Activated naive CD4-positive, alpha-beta T cell treated with anti-CD3 and anti-CD28 coated beads for 36 hours (primary cell): ENCODE results near the gene ETF1. TPM values are rescaled to one million over a fixed set of nuclear protein-coding genes. Genes with fewer than 3 reads are reported as not detected.

Experiments used
- CTCF ChIA-PET: fragments of 350-600 bp; sonication (Branson Sonifier 250); formaldehyde crosslinking; loops from one replicate; lab custom pipeline; 2021; ENCODE audit warnings: antibody characterized with exemption; lab: Charles Lee
- DNase-seq: peaks from one replicate; pipeline ENCODE4 v3.0.0-alpha.2; 2020
- H3K27ac Mint-ChIP-seq: one replicate; pipeline ENCODE4 v1.8.0; 2021; ENCODE audit warnings: mild to moderate bottlenecking, mixed read lengths
- H3K27me3 Mint-ChIP-seq: one replicate; pipeline ENCODE4 v1.8.0; 2021; ENCODE audit warnings: low read depth, mixed read lengths
- H3K36me3 Mint-ChIP-seq: one replicate; pipeline ENCODE4 v1.8.0; 2021; ENCODE audit warnings: low read depth, mixed read lengths
- H3K4me1 Mint-ChIP-seq: one replicate; pipeline ENCODE4 v1.8.0; 2021; ENCODE audit warnings: low read depth, mixed read lengths
- H3K4me3 Mint-ChIP-seq: one replicate; pipeline ENCODE4 v1.8.0; 2021; ENCODE audit warnings: mild to moderate bottlenecking, moderate library complexity, mixed read lengths
- H3K9me3 Mint-ChIP-seq: one replicate; pipeline ENCODE4 v1.8.0; 2021; ENCODE audit warnings: mixed read lengths
- intact Hi-C: fragments of 100-400 bp; cut with micrococcal nuclease; formaldehyde crosslinking; loops from one replicate; pipeline ENCODE4 v1.15.1; 2023
- total RNA-seq, 2 experiments: library from RNA; stranded (reverse); gene quantifications; one replicate each; pipeline ENCODE4 v1.2.3, GENCODE V29; 2021

ETF1 gene
- total RNA-seq, 2 experiments from 2014 or later: 99.8 to 107 TPM

GRCh38 chr5:138574744-138575193 is 31.7 kb upstream of the ETF1 start:
- Mint-ChIP-seq H3K4me3 (peak overlapping the region; percentile 98), H3K9me3 (peaks cover 2% of the 10 kb centered on the region), H3K27ac (peak overlapping the region; percentile 99), H3K4me1 (peaks cover 45% of the 10 kb centered on the region), H3K27me3 (no peaks in the 10 kb centered on the region), H3K36me3 (peaks cover 49% of the 10 kb centered on the region)
- CTCF ChIA-PET: interaction anchor here (0.6 kb wide), 1 partner anchor 763 kb away, joined by 3 read pairs; no protein-coding TSS in a partner anchor
- intact Hi-C loops: loop anchor here (1.0 to 5.0 kb wide), 13 partner anchors 28 to 828 kb away; partner anchors contain the start of genes BRD8, CDC23, CTNNA1 and ETF1
- no peak for DNase-seq

DNA sequence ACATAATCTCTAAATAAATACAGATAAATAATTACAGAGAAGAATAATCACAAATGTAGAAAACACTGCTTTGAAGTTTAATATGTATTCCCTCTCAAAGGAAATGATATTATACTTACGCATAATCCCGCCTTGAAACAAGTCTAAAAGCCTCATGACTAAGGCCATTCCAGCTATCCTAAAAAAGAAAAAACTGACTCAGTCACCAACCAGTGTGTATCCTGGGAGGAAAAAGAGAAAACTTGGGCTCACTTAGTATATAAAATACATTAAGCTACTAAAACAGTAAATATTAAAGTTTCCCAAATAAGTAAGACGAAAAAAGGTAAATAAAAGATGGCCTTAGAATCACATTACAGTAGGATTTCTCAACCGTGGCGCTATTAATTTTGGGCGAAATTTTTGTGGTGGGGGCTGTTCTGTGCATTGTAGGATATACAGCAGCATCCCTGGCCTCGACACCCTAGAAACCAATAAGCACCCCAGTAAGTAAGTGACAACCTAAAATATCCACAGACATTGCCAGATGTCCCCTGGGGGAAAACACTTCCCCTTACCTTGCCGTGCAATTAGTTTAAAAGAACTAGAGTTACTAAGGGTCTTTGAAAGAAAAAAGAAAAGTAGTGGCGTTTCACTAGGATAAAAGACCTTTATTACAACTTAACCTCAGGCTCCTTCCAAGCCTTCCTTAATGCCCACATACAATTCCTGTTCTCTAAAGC is 31.1 kb upstream of the ETF1 start:
- DNase-seq: no peak

DNA sequence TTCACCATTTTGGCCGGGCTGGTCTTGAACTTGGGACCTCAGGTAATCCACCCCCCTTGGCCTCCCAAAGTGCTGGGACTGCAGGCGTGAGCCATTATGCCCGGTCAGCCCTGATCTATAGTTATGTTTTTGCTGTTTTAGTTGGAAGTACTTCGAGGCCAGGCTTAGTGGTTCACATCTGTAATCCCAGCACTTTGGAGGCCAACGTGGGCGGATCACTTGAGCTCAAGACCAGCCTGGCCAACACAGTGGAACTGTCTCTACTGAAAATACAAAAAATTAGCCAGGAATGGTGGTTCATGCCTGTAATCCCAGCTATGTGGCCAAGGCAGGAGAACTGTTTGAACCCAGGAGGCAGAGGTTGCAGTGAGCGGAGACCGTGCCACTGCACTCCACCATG is 30.2 kb upstream of the ETF1 start:
- H3K4me3 Mint-ChIP-seq: no peak overlapping the region
- peaks cover 59% of the 10 kb centered on the region for H3K4me1 Mint-ChIP-seq
- CTCF ChIA-PET: no interaction called here
- H3K27me3 Mint-ChIP-seq: no peaks in the 10 kb centered on the region
- peaks cover 2% of the 10 kb centered on the region for H3K9me3 Mint-ChIP-seq
- DNase-seq: no peak
- peaks cover 62% of the 10 kb centered on the region for H3K36me3 Mint-ChIP-seq
- H3K27ac Mint-ChIP-seq: peak overlapping the region; percentile 73
- intact Hi-C loops: no loop called here

More for the DNA sequence above, 31.1 kb upstream of the ETF1 start:
- Mint-ChIP-seq H3K27me3 (no peaks in the 10 kb centered on the region), H3K9me3 (peaks cover 2% of the 10 kb centered on the region), H3K36me3 (peaks cover 54% of the 10 kb centered on the region), H3K27ac (peak overlapping the region; percentile 99), H3K4me1 (peaks cover 50% of the 10 kb centered on the region), H3K4me3 (peak overlapping the region; percentile 98)
- CTCF ChIA-PET: interaction anchor here (0.6 kb wide), 1 partner anchor 58 kb away, joined by 3 read pairs; no protein-coding TSS in a partner anchor
- intact Hi-C loops: loop anchor here (2.0 kb wide), 2 partner anchors 29 to 237 kb away; no protein-coding TSS in a partner anchor

GRCh38 chr5:138570871-138571270 is 27.8 kb upstream of the ETF1 start:
- Mint-ChIP-seq H3K4me3 (no peak overlapping the region), H3K9me3 (peaks cover 1% of the 10 kb centered on the region), H3K4me1 (peaks cover 73% of the 10 kb centered on the region), H3K27ac (peak overlapping the region; percentile 70), H3K36me3 (peaks cover 77% of the 10 kb centered on the region), H3K27me3 (no peaks in the 10 kb centered on the region)
- no peak for DNase-seq
- intact Hi-C loops: no loop called here
- CTCF ChIA-PET: interaction anchor here (0.6 kb wide), 1 partner anchor 222 kb away, joined by 3 read pairs; no protein-coding TSS in a partner anchor

DNA sequence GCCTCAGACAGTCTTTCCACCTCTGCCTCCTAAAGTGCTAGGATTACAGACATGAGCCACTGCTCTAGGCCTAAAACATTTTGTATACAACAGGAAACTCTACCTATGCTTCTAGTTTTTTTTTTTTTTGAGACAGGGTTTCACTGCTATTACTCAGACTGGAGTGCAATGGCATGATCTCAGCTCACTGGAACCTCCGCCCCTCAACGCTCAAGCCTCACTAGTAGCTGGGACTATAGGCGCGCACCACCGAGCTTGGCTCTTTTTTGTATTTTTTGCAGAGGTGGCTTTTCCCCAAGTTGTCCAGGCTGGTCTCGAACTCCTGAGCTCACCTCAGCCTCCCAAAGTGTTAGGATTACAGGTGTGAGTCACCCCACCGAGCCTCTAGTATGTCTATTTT is 26.7 kb upstream of the ETF1 start:
- no peaks in the 10 kb centered on the region for H3K9me3 Mint-ChIP-seq
- DNase-seq: no peak
- intact Hi-C loops: no loop called here

DNA sequence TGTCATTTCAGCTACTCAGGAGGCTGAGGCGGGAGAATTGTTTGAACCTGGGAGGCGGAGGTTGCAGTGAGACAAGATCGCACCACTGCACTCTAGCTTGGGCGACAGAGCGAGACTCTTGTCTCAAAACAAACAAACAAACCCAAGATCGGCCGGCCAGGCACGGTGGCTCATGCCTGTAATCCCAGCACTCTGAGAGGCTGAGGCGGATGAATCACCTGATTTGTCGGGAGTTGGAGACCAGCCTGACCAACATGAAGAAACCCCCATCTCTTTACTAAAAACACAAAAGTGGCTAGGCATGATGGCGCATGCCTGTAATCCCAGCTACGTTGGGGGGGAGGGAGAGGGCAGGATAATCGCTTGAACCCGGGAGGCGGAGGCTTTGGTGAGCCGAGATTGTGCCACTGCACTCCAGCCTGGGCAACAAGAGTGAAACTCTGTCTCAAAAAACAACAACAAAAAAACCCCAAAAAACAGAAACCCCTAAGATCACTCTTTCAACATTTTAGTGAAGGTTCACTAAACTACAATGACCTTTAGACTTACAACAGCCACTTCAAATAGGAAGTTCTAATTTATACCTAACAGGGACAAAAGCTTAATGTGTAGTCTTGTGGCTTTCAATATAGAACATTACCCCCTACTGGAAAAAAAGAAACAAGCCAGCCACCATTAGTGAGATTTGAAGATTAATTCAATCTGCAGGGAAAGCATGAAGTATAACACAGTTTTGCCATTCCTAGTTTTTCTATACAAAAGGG is 25.2 kb upstream of the ETF1 start:
- H3K36me3 Mint-ChIP-seq: peaks cover 77% of the 10 kb centered on the region
- no peaks in the 10 kb centered on the region for H3K27me3 Mint-ChIP-seq
- H3K4me3 Mint-ChIP-seq: no peak overlapping the region
- peak overlapping the region; percentile 75 for H3K27ac Mint-ChIP-seq
- no peak for DNase-seq
- H3K9me3 Mint-ChIP-seq: no peaks in the 10 kb centered on the region
- intact Hi-C loops: no loop called here
- CTCF ChIA-PET: interaction anchor here (1.4 to 2.0 kb wide), 3 partner anchors 11 to 20 kb away, joined by 5 to 10 read pairs (median 8); no protein-coding TSS in a partner anchor
- peaks cover 83% of the 10 kb centered on the region for H3K4me1 Mint-ChIP-seq

More for the DNA sequence above, 26.7 kb upstream of the ETF1 start:
- H3K27me3 Mint-ChIP-seq: no peaks in the 10 kb centered on the region
- peaks cover 82% of the 10 kb centered on the region for H3K36me3 Mint-ChIP-seq
- H3K27ac Mint-ChIP-seq: peak overlapping the region; percentile 71
- H3K4me3 Mint-ChIP-seq: no peak overlapping the region
- CTCF ChIA-PET: interaction anchor here (1.8 to 2.0 kb wide), 2 partner anchors 10 to 22 kb away, joined by 5 to 10 read pairs; no protein-coding TSS in a partner anchor
- peaks cover 80% of the 10 kb centered on the region for H3K4me1 Mint-ChIP-seq

GRCh38 chr5:138566792-138567191 is 23.8 kb upstream of the ETF1 start:
- no peak overlapping the region for H3K4me3 Mint-ChIP-seq
- H3K27me3 Mint-ChIP-seq: no peaks in the 10 kb centered on the region
- CTCF ChIA-PET: interaction anchor here (0.7 kb wide), 1 partner anchor 129 kb away, joined by 3 read pairs; no protein-coding TSS in a partner anchor
- no peaks in the 10 kb centered on the region for H3K9me3 Mint-ChIP-seq
- peaks cover 70% of the 10 kb centered on the region for H3K36me3 Mint-ChIP-seq
- peaks cover 74% of the 10 kb centered on the region for H3K4me1 Mint-ChIP-seq
- DNase-seq: no peak
- intact Hi-C loops: no loop called here
- peak overlapping the region; percentile 71 for H3K27ac Mint-ChIP-seq

GRCh38 chr5:138565100-138565821 is 22.2 kb upstream of the ETF1 start:
- Mint-ChIP-seq H3K4me1 (peaks cover 69% of the 10 kb centered on the region), H3K36me3 (peaks cover 68% of the 10 kb centered on the region), H3K27ac (peak overlapping the region; percentile 76), H3K27me3 (no peaks in the 10 kb centered on the region), H3K4me3 (no peak overlapping the region), H3K9me3 (no peaks in the 10 kb centered on the region)
- CTCF ChIA-PET: interaction anchor here (0.7 to 1.3 kb wide), 3 partner anchors 10 to 213 kb away, joined by 3 to 7 read pairs (median 4); partner anchors contain the start of genes HSPA9 and KDM3B
- intact Hi-C loops: no loop called here
- DNase-seq: no peak

DNA sequence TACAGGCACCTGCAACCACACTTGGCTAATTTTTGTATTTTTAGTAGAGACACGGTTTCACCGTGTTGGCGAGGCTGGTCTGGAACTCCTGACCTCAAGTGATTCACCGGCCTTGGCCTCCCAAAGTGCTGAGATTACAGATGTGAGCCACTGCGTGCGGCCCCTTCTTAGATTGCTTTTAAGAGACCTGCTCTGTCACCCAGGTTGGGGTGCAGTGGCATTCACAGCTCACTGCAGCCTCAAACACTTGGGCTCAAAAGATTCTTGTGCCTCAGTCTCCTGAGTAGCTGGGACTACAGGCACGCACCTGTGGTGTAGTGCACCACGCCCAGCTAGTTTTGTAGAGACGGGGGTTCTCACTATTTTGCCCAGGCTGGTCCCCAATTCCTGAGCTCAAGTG is 21.2 kb upstream of the ETF1 start:
- intact Hi-C loops: no loop called here
- Mint-ChIP-seq H3K27me3 (no peaks in the 10 kb centered on the region), H3K4me1 (peaks cover 63% of the 10 kb centered on the region), H3K27ac (peak overlapping the region; percentile 33), H3K36me3 (peaks cover 70% of the 10 kb centered on the region), H3K4me3 (no peak overlapping the region), H3K9me3 (no peaks in the 10 kb centered on the region)
- CTCF ChIA-PET: no interaction called here
- no peak for DNase-seq

- no peaks in the 10 kb centered on the region for H3K27me3 Mint-ChIP-seq
- H3K9me3 Mint-ChIP-seq: no peaks in the 10 kb centered on the region
- CTCF ChIA-PET: interaction anchor here (1.1 kb wide), 1 partner anchor 16 kb away, joined by 3 read pairs; no protein-coding TSS in a partner anchor
- peaks cover 56% of the 10 kb centered on the region for H3K4me1 Mint-ChIP-seq
- intact Hi-C loops: no loop called here
- peaks cover 70% of the 10 kb centered on the region for H3K36me3 Mint-ChIP-seq
- no peak overlapping the region for H3K4me3 Mint-ChIP-seq
- no peak for DNase-seq
- peak overlapping the region; percentile 60 for H3K27ac Mint-ChIP-seq
Measured at GRCh38 chr5:138563340-138564118, 20.5 kb upstream of the ETF1 start.

DNA sequence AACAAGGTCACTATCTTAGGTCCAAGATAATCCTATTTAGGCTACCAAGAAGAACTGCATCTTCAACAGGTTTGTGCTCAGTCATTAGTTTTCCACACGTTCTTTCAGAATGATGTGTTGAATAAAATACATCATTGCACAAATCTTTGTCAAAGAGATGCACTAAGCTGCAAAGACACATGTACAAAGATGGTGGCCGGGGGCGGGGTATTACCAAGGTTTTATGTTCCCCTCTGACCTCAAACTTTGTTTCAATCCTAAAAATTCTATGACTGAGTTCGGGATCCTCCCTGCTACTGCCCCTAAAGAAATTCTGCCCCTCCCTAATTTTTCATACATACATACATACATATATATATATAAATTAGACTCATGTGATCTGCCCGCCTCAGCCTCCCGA is 17.9 kb upstream of the ETF1 start:
- Mint-ChIP-seq H3K4me1 (peaks cover 33% of the 10 kb centered on the region), H3K36me3 (peaks cover 71% of the 10 kb centered on the region), H3K9me3 (no peaks in the 10 kb centered on the region), H3K4me3 (no peak overlapping the region), H3K27ac (peak overlapping the region; percentile 9), H3K27me3 (no peaks in the 10 kb centered on the region)
- DNase-seq: no peak
- CTCF ChIA-PET: no interaction called here
- intact Hi-C loops: no loop called here
